ENCODE measurements around the gene TACR1.

DNA sequence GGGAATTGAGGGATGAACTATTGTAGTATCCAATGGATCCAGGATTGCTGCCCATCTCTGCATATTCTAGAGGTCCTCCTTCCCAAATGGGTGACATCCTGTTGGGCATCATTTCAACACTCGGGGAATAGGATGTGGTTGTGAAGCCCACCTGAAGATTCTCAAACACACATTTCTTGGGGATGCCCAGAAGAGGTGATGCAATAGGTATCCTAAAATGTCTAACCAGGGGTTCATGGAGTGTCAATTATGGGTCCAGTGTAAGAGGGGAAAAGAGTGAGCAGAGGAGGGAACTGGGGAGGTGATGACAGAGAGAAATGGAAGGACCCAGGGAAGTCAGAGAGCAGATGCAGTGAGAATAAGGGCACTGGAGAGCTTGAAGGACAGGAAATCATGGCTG lies 188.7 kb downstream of the TACR1 start:
- TF ChIP-seq POLR2A (IDR thresholded peaks at IDR 0.05) (no peak), EP300 (IDR thresholded peaks at IDR 0.05) (no peak)
